Left kidney (tissue), 1 donor: ENCODE data around the gene SNRNP200. TPM values are rescaled to one million over a fixed set of nuclear protein-coding genes. Genes with fewer than 3 reads are reported as not detected.

ENCODE experiments used
- polyA plus RNA-seq: library from polyadenylated mRNA; unstranded; fragments of 120-200 nt; gene quantifications from one replicate; pipeline ENCODE4 v1.2.1, GENCODE V29; 2013; ENCODE audit not compliant: insufficient read length

SNRNP200 gene
- polyA plus RNA-seq, 1 donor, result 214 TPM

Other genes starting within 250 kb of the SNRNP200 start
- gene ADRA2B, start 189.0 kb downstream of the SNRNP200 start, polyA plus RNA-seq, result 4.4 TPM
- gene ASTL, start 167.0 kb downstream of the SNRNP200 start, polyA plus RNA-seq, result 0.18 TPM
- gene DUSP2, start 160.1 kb downstream of the SNRNP200 start, polyA plus RNA-seq, result 2.4 TPM
- 164 TPM for gene STARD7, start 96.7 kb downstream of the SNRNP200 start, polyA plus RNA-seq
- 41.2 TPM for gene TMEM127, start 39.5 kb downstream of the SNRNP200 start, polyA plus RNA-seq
- 83.6 TPM for gene CIAO1, start 39.3 kb downstream of the SNRNP200 start, polyA plus RNA-seq
- gene ITPRIPL1, start 19.8 kb upstream of the SNRNP200 start, polyA plus RNA-seq, result 5.2 TPM
- 27.0 TPM for gene NCAPH, start 30.2 kb upstream of the SNRNP200 start, polyA plus RNA-seq
- 4.1 TPM for gene NEURL3, start 199.8 kb upstream of the SNRNP200 start, polyA plus RNA-seq
- gene ARID5A, start 231.2 kb upstream of the SNRNP200 start, polyA plus RNA-seq, result 3.1 TPM